Measurements from ENCODE around the gene SLC44A1. TPM values are rescaled to one million over a fixed set of nuclear protein-coding genes. Genes with fewer than 3 reads are reported as not detected.

The SLC44A1 gene
- total RNA-seq, 1 donor = 47.8 TPM

GRCh38 chr9:105330201-105330600 is 85.8 kb downstream of the SLC44A1 start:
- no peaks in the 10 kb centered on the region for H3K36me3 ChIP-seq (ENCODE audit: insufficient read depth, low read length)
- DNase-seq (ENCODE audit: insufficient read length, low spot score, missing footprints) = peak; percentile 81
- H4K20me1 ChIP-seq (ENCODE audit: insufficient read depth, low read length) = no peaks in the 10 kb centered on the region
- peaks cover 3% of the 10 kb centered on the region for H3K79me2 ChIP-seq (ENCODE audit: insufficient read depth, low read length)
- peak overlapping the region; percentile 70 for H3K27ac ChIP-seq (ENCODE audit: low read depth, low read length)
- no peaks in the 10 kb centered on the region for H3K9me3 ChIP-seq (ENCODE audit: low read depth, low read length)
- H2AFZ ChIP-seq (ENCODE audit: low read length) = no peak overlapping the region
- peaks cover 53% of the 10 kb centered on the region for H3K4me1 ChIP-seq (ENCODE audit: insufficient read depth, low read length)
- H3K4me2 ChIP-seq (ENCODE audit: insufficient read depth, low read length) = peak overlapping the region; percentile 70
- no peak overlapping the region for H3K4me3 ChIP-seq (ENCODE audit: insufficient read depth, low read length)
- no peak for TF ChIP-seq CTCF (IDR thresholded peaks at IDR 0.05; ENCODE audit: extremely low read depth, low read depth, low read length)
- no peaks in the 10 kb centered on the region for H3K27me3 ChIP-seq (ENCODE audit: insufficient read depth, low read length)

- Histone ChIP-seq H3K4me3 (ENCODE audit: insufficient read depth, low read length) (no peak overlapping the region), H3K4me2 (ENCODE audit: insufficient read depth, low read length) (peak overlapping the region; percentile 70), H4K20me1 (ENCODE audit: insufficient read depth, low read length) (no peaks in the 10 kb centered on the region), H3K27ac (ENCODE audit: low read depth, low read length) (peak overlapping the region; percentile 98), H3K4me1 (ENCODE audit: insufficient read depth, low read length) (peaks cover 53% of the 10 kb centered on the region), H3K27me3 (ENCODE audit: insufficient read depth, low read length) (no peaks in the 10 kb centered on the region), H3K9me3 (ENCODE audit: low read depth, low read length) (no peaks in the 10 kb centered on the region), H2AFZ (ENCODE audit: low read length) (no peak overlapping the region), H3K79me2 (ENCODE audit: insufficient read depth, low read length) (peaks cover 3% of the 10 kb centered on the region), H3K36me3 (ENCODE audit: insufficient read depth, low read length) (no peaks in the 10 kb centered on the region)
- DNase-seq (ENCODE audit: insufficient read length, low spot score, missing footprints) = no peak
- no peak for TF ChIP-seq CTCF (IDR thresholded peaks at IDR 0.05; ENCODE audit: extremely low read depth, low read depth, low read length)
These were observed 86.3 kb downstream of the SLC44A1 start for GRCh38 chr9:105330755-105331154.

- Histone ChIP-seq H3K27me3 (ENCODE audit: insufficient read depth, low read length) (no peaks in the 10 kb centered on the region), H2AFZ (ENCODE audit: low read length) (no peak overlapping the region), H3K27ac (ENCODE audit: low read depth, low read length) (peak overlapping the region; percentile 98), H3K4me3 (ENCODE audit: insufficient read depth, low read length) (no peak overlapping the region), H3K4me2 (ENCODE audit: insufficient read depth, low read length) (no peak overlapping the region), H3K4me1 (ENCODE audit: insufficient read depth, low read length) (peaks cover 53% of the 10 kb centered on the region), H3K9me3 (ENCODE audit: low read depth, low read length) (no peaks in the 10 kb centered on the region), H4K20me1 (ENCODE audit: insufficient read depth, low read length) (no peaks in the 10 kb centered on the region), H3K36me3 (ENCODE audit: insufficient read depth, low read length) (no peaks in the 10 kb centered on the region), H3K79me2 (ENCODE audit: insufficient read depth, low read length) (peaks cover 3% of the 10 kb centered on the region)
- DNase-seq (ENCODE audit: insufficient read length, low spot score, missing footprints) = no peak
- TF ChIP-seq CTCF (IDR thresholded peaks at IDR 0.05; ENCODE audit: extremely low read depth, low read depth, low read length) = no peak
These were observed 86.7 kb downstream of the SLC44A1 start for GRCh38 chr9:105331160-105331559.

GRCh38 chr9:105331755-105332154 is 87.3 kb downstream of the SLC44A1 start:
- peak overlapping the region; percentile 98 for H3K27ac ChIP-seq (ENCODE audit: low read depth, low read length)
- peaks cover 3% of the 10 kb centered on the region for H3K79me2 ChIP-seq (ENCODE audit: insufficient read depth, low read length)
- H3K4me1 ChIP-seq (ENCODE audit: insufficient read depth, low read length) = peaks cover 53% of the 10 kb centered on the region
- H3K9me3 ChIP-seq (ENCODE audit: low read depth, low read length) = no peaks in the 10 kb centered on the region
- no peaks in the 10 kb centered on the region for H4K20me1 ChIP-seq (ENCODE audit: insufficient read depth, low read length)
- TF ChIP-seq CTCF (IDR thresholded peaks at IDR 0.05; ENCODE audit: extremely low read depth, low read depth, low read length) = no peak
- H2AFZ ChIP-seq (ENCODE audit: low read length) = no peak overlapping the region
- H3K4me2 ChIP-seq (ENCODE audit: insufficient read depth, low read length) = no peak overlapping the region
- H3K4me3 ChIP-seq (ENCODE audit: insufficient read depth, low read length) = no peak overlapping the region
- H3K27me3 ChIP-seq (ENCODE audit: insufficient read depth, low read length) = no peaks in the 10 kb centered on the region
- DNase-seq (ENCODE audit: insufficient read length, low spot score, missing footprints) = no peak
- peaks cover 6% of the 10 kb centered on the region for H3K36me3 ChIP-seq (ENCODE audit: insufficient read depth, low read length)
